Measurements from ENCODE around the gene SERPIND1. TPM values are rescaled to one million over a fixed set of nuclear protein-coding genes. Genes with fewer than 3 reads are reported as not detected.
"Not testable (repeated sequence)": the region's sequence is repeated elsewhere in the genome, so short reads cannot be mapped to it uniquely, and the experiment has no call there.

The SERPIND1 gene
- total RNA-seq, 1 donor from 2014 or later: 4.5 TPM

DNA sequence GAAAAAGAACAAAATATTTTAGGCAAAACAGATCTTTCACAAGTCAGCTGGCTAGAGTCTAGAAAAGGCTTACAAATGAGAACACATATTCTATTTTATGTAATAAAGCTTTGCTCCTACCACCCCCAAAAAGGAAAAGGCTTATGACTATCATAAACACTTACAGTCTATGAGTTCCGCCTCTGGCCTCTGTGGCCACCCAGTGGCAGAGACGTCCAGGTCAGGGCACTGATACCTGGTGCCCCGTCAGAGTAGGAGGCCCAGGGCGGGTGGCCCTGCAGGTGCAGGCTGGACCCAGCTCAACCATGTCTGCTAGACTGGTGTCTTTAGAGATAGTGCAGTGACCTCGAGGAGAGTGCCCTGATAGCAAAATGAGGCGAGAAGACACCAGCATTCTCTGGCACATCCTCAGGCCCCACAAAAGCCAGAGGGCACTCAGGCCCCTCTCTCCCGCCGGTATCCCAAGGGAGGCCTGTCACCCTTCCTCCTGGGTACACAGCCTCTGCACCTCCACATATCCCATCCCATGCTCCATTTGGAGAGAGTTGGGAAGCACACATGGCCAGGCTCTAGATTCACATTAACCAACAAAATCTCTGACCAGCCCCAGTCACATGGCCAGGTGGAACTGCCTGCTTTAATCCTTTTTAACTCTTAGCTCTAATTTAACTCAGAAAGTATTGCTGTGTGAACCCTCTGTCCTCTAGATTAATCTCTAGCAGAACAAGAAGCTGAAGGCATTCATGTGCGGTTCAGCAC, 27.3 kb upstream of the SERPIND1 start:
- FAIRE-seq (no peak), DNase-seq (ENCODE audit: low spot score in 2 of 2) (no peak)

DNA sequence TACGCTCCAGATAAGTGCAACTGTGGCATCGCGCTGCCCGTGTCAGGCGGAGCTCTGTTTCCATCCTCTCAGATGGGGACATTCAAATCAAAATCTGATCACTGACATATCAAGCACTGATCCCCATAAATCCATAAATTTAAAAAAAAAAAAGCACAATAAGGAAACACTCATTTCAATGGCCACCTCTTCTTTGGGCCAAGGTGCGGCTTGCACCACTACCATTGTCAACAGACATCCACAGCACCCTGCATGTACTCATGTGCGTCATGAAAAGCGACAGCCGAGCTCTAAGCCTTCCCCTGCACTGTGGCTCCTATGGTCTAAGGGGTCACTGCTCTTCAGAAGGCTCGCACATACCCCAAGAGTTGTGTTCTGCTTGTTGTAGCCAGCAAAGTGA, 26.7 kb upstream of the SERPIND1 start:
- FAIRE-seq (no peak), DNase-seq (ENCODE audit: low spot score in 2 of 2) (no peak)

DNA sequence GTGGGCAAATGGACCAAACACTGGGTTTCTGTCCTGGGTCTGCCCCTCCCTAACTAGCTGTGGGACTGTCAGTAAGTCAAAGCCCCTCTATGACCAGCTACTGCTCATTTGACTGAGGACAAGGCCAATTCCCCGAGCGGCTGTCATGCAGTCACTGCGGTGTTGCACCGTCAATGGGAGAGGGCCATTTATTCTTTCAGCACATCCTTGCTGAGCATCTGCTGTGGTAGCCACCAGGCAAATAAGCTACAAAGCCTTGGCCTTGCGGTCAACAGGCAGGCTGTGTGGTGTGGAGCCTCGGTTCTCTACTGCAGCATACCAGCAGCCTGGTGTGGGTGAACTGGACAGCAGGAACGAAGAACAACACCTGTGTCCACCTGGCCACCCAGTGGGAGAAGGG, 25.8 kb upstream of the SERPIND1 start:
- FAIRE-seq (no peak), DNase-seq (ENCODE audit: low spot score in 2 of 2) (no peak)

DNA sequence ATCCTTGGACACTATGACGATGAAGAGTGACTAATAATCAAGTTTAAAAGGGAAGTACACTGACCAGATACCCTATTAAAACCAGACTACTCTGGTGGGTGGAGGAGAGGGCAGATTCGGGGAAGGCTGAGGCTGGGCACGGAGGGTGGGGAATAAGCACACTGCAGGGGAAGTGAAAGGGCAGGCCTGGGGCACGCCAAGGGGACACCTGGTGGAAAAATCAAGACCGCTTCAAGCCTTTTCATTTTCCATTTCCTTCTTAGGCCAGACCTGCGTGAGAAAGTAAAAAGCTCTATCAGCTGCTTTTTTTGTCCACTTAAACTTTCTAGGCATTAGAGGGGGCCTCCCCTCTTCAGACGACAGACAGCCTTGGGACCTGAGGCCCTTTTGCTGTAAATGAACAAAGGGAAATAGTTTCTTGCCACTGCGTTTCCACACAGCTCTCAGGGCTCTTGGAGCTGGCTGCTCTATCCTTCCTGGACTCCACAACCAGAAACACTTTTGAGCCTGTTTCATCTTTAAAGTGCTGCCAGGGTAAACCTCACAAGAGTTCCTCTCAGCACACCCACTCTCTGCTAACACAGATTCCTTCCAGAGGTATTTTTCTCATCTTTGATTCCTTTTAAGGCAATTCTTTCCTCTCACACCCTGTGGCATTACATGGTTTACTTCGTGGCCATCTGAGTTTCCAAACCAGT, 25.0 kb upstream of the SERPIND1 start:
- no peak for DNase-seq (ENCODE audit: low spot score in 2 of 2)

DNA sequence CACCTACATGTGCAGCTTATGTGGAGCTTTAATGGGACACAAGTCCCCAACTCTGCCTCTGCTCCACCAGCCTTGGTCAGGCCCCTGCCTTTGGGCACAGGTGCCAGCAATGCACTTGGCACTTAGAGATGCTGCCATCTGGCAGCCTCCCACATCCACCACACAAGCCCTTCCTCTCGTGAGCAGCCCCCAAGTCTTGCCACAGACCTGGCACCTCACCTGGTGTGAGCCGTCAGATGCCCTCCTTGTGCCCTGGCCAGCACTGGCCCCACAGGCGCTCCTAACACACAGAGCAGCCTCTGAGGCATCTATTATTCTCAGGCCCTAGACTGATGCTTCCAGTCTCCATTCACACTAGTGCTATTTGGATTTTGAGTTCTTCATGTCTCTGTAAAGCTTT, 24.5 kb upstream of the SERPIND1 start:
- no peak for DNase-seq (ENCODE audit: low spot score in 2 of 2)
- FAIRE-seq: no peak

More for the DNA sequence above, 25.0 kb upstream of the SERPIND1 start:
- FAIRE-seq: no peak

- no peak for FAIRE-seq
- peak in 1 of 2 donors; percentile 67 for DNase-seq (ENCODE audit: low spot score in 2 of 2)
Measured at GRCh38 chr22:20750461-20751184, 23.3 kb upstream of the SERPIND1 start.

DNA sequence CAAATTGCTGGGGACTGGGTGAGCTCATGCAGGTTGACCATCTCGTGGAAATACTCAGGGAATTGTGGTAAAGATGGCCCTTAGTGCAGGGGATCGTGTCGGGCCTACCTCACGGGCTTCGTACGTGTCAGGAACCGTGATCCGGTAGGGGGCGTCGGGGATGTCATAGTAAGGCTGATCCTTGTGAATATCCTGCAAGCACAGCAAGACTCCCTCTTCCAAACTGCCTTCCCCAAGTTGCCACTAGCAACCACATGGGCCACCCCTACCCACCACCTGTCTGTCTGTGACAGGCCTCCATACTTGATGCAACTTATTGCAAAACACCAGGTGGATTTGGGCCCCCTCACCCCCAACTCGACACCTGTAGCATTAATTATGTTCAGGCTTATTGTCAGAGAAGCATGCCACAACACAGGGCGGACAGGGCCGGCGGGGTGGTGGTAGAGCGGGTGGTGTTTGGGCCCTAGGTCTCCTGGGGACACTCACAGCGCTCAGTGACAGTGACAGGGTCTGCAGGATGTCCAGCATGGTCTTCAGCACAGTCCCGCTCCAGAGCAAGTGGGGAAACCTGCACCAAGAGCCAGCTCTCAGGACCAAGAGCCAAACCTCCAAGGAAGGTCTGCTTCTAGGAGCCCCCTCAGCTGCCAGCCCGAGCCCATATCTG, 22.6 kb upstream of the SERPIND1 start:
- FAIRE-seq (no peak), DNase-seq (ENCODE audit: low spot score in 2 of 2) (no peak)

DNA sequence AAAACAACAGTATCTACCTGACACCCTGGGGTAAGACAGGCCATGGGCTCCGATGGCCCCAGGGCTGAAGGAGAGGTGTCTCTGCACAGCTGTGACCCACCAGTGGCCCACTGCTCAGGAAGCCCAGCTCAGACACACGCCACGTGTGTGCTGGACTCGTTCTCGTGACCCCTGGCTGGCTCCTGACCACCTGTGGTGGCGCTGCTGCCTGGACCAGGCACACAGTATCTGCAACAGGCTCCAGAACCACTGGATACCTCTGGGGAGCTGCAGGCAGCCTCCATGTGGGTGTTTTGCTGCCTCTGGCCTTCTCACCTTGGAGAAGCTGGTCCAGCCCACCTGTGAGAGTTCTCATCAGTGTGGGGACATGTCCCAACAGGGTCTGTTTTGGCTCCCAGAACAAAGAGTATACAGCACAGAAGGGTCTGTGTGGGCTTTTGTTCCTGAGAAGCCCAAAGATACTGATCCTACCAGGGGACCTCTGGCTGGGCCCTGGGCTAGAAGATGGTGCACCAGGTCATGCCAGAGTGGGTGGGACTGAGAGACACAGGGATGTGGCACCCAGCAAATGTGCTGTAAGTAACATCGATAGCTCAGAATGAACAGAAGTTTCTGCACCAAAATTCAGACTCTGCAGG, 21.7 kb upstream of the SERPIND1 start:
- FAIRE-seq (no peak), DNase-seq (ENCODE audit: low spot score in 2 of 2) (no peak)

DNA sequence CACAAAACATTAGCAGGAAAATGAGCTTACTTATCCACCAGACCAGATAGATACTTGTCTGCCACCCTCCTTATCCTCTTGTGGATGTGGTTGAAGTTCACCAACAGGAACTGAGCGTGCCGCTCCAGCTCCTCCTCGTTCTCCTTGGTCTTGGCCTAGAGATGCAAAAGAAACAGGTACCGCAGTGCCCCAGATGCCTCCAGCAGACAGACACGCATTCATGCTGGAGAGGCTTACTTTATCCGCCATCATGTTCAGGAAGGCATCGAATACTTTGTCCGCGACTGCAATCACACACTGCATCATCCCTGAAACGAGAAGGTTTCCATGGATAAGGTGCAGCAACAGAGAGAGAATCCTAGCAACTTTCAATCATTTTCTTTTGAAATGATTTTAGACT, 21.0 kb upstream of the SERPIND1 start:
- DNase-seq (ENCODE audit: low spot score in 2 of 2) (no peak), FAIRE-seq (no peak)

DNA sequence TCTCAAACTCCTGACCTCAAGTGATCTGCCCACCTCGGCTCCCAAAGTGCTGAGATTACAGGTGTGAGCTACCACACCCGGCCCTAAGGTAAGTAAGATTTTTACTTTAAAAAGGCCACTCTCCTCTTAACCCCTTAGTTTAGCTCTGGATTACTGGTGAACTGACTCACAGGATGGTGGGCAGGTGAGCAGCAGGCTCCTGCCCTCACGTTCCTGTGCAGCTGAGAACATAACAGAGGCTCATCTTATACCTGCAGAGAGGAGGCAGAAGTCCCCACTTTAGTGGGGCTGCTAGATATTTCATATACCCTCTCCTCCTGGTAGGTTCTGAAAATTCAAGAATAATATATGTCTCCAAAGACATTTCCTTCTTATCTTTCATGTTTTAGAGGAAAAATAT, 17.1 kb upstream of the SERPIND1 start:
- DNase-seq (ENCODE audit: low spot score in 2 of 2) (no peak), FAIRE-seq (no peak)

- FAIRE-seq (no peak), DNase-seq (ENCODE audit: low spot score in 2 of 2) (no peak)
Measured at GRCh38 chr22:20758688-20759087, 15.2 kb upstream of the SERPIND1 start.

GRCh38 chr22:20760084-20760483, 13.8 kb upstream of the SERPIND1 start:
- no peak for DNase-seq (ENCODE audit: low spot score in 2 of 2)
- no peak for FAIRE-seq

DNA sequence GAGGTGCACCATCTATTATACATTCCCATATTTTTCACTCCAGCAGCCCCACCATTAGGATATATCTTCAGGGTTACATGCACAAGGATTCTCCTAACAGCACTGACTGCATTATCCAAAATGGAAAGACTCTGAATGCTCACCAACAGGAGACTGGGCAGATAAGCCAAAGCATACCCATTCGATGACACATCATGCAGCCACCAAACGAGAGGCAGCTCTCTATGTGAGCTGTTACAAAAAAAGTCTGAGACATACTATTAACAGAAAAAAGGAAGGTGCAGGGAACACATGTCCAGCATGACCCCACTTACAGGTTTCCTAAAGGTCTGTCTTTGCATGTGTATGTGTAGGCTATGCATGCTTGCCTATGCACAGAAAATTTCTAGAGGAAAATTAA, 12.4 kb upstream of the SERPIND1 start:
- no peak for DNase-seq (ENCODE audit: low spot score in 2 of 2)
- no peak for FAIRE-seq

- no peak for DNase-seq (ENCODE audit: low spot score in 2 of 2)
- FAIRE-seq: no peak
Measured at GRCh38 chr22:20762233-20762796, 11.6 kb upstream of the SERPIND1 start.

DNA sequence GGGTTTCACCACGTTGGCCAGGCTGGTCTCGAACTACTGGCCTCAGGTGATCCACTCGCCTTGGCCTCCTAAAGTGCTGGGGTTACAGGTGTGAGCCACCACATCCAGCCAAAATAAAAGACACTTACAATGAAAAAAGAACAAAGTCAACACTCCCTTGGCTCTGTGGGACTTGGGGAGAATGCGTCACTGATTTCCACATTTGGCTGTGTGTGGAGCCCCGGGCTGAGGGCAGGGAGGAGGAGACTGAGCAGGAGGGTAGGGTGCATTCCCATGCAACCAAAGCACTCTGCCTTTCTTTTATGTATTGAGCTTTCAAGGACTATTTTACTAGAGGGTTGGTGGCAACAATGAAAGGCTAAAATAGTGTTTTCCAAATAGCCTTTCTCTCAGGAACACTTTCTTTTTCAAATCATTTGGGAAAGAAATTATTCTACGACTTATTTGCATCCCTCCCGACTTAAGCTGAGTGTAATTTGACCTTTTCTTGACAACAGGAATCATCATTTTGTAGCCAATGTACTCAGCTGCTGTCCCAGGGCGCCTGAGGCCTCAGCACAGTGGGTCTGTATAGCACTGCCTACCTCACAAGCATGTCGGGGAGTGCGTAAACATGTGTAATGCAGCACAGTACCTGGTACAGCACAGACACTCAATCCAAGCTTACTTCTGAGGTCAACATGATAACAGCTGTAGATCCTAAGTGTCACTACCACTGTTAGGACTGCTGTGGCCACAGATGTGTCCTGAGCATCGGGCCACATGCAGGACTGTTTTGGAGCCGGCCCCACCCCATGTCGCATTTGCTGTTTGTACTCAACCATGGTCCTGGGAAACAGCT, 10.1 kb upstream of the SERPIND1 start:
- DNase-seq (ENCODE audit: low spot score in 2 of 2) (no peak), FAIRE-seq (no peak)

- no peak for DNase-seq (ENCODE audit: low spot score in 2 of 2)
- FAIRE-seq: no peak
Measured at GRCh38 chr22:20764471-20764720, 9.5 kb upstream of the SERPIND1 start.

DNA sequence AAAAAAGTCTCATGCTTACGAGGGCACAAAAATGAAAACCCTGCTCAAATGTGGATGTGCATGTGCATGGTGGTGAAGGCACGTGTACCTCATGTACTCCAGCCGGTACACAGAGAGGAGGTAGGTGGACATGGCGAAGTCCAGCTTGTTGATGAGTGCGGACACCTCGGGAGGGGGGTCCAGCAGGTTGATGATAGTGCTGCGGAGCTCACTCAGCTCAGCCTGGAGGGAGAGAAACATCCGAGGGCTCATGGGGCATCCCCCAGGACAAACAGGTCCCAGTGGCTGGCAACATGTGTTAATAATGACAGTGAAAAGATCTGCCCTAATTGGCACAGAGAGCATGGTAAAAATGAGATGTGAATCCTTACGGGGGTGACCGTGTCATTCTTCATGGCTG, 9.2 kb upstream of the SERPIND1 start:
- no peak for DNase-seq (ENCODE audit: low spot score in 2 of 2)
- FAIRE-seq: no peak

DNA sequence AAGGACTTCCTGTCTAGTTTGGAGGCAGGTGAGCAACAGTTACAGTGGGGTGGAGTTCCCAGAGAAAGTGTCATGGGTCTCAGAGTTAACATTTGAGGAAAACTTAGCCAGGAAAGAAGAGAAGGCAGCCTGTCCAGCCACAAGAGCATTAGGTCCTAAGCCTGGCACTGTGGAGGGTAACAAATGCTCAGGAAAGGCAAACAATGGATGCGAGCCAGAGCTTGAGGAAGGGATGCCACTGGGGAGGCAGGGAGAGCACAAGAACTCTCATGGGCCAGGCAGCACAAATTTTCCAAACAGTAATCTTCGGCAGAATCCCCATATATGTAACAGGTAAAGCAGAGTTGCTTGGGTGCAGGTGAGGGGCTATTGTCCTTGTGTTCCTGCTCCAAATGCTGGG, 8.0 kb upstream of the SERPIND1 start:
- FAIRE-seq (no peak), DNase-seq (ENCODE audit: low spot score in 2 of 2) (no peak)

GRCh38 chr22:20766530-20766929, 7.4 kb upstream of the SERPIND1 start:
- FAIRE-seq (no peak), DNase-seq (ENCODE audit: low spot score in 2 of 2) (no peak)

- not testable (repeated sequence) for DNase-seq (ENCODE audit: low spot score in 2 of 2); FAIRE-seq
Measured at GRCh38 chr22:20769496-20769826, 4.5 kb upstream of the SERPIND1 start.
